ENCODE results near the gene ITGA2B.

- TF ChIP-seq CTCF (conservative IDR thresholded peaks at IDR 0.05; ENCODE audit: low read length) (no peak), EZH2phosphoT487 (IDR thresholded peaks at IDR 0.05; ENCODE audit: borderline replicate concordance) (no peak)
These were observed 27.3 kb upstream of the ITGA2B start for GRCh38 chr17:44416558-44417289.

Data from Loucy (cell line).